Smooth muscle cell (in vitro differentiated cells): ENCODE measurements around the gene SCRG1. TPM values are rescaled to one million over a fixed set of nuclear protein-coding genes. Genes with fewer than 3 reads are reported as not detected.

Source experiments
- DNase-seq: peaks from one replicate; lab custom pipeline; 2025; ENCODE audit not compliant: unreplicated experiment; lab: John Stamatoyannopoulos, UW
- H2AFZ ChIP-seq: fragments of 200-600 bp; sonication (generic); 2 replicates; pipeline ENCODE4 v1.6.0; 2016; ENCODE audit warnings: antibody characterized with exemption, low read depth, mild to moderate bottlenecking
- H3F3A ChIP-seq: fragments of 200-600 bp; sonication (generic); 2 replicates; pipeline ENCODE4 v1.6.0; 2017; ENCODE audit warnings: antibody characterized with exemption, low read depth
- H3K27ac ChIP-seq: fragments of 200-600 bp; sonication (generic); 2 replicates; pipeline ENCODE4 v1.5.1; 2016; ENCODE audit warnings: low read depth, mild to moderate bottlenecking
- H3K27me3 ChIP-seq: fragments of 200-600 bp; sonication (generic); 2 replicates; pipeline ENCODE4 v1.6.1; 2016; ENCODE audit warnings: low read depth, mild to moderate bottlenecking
- H3K36me3 ChIP-seq: fragments of 200-600 bp; sonication (generic); 2 replicates; pipeline ENCODE4 v1.5.1; 2016; ENCODE audit warnings: low read depth
- H3K4me1 ChIP-seq: fragments of 200-600 bp; sonication (generic); 2 replicates; pipeline ENCODE4 v1.5.1; 2016; ENCODE audit warnings: low read depth
- H3K4me2 ChIP-seq: fragments of 200-600 bp; sonication (generic); 2 replicates; pipeline ENCODE4 v1.6.0; 2016; ENCODE audit warnings: mild to moderate bottlenecking
- H3K4me3 ChIP-seq: fragments of 200-600 bp; sonication (generic); 2 replicates; pipeline ENCODE4 v1.5.1; 2016; ENCODE audit warnings: mild to moderate bottlenecking
- H3K79me2 ChIP-seq: fragments of 200-600 bp; sonication (generic); 2 replicates; pipeline ENCODE4 v1.6.0; 2016; ENCODE audit warnings: low read depth, mild to moderate bottlenecking
- H3K9ac ChIP-seq: fragments of 200-600 bp; sonication (generic); 2 replicates; pipeline ENCODE4 v1.6.0; 2016; ENCODE audit warnings: low read depth
- H3K9me3 ChIP-seq: fragments of 200-600 bp; sonication (generic); replicated peaks from 2 replicates; pipeline ENCODE4 v1.5.1; 2016; ENCODE audit warnings: low read depth
- H4K20me1 ChIP-seq: fragments of 200-600 bp; sonication (generic); 2 replicates; pipeline ENCODE4 v1.6.0; 2016; ENCODE audit warnings: low read depth
- WGBS: methylation state at CpG from one replicate; pipeline ENCODE4 v1.1.7; 2016; ENCODE audit warnings: low lambda C conversion rate; 5-methylcytosine and 5-hydroxymethylcytosine counted together
- polyA plus RNA-seq: library from polyadenylated mRNA; unstranded; fragments of >200 nt; fragmentation: Nextera tagmentation; extraction: Ambion mirVana; gene quantifications from 2 replicates; pipeline ENCODE4 v1.2.1, GENCODE V29; 2016
- total RNA-seq: library from RNA; depleted of rRNA; stranded (reverse); fragments of >200 nt; gene quantifications from 2 replicates; pipeline ENCODE4 v1.2.3, GENCODE V29; 2014
- TF ChIP-seq, protein P1 (sequence below): fragments of 200-600 bp; sonication (generic); IDR thresholded peaks from 2 replicates; pipeline ENCODE4 v1.5.1; 2017; ENCODE audit warnings: borderline replicate concordance, mild to moderate bottlenecking, antibody characterized with exemption; ENCODE audit not compliant: insufficient read depth, poor library complexity, severe bottlenecking

Gene SCRG1
- total and polyA plus RNA-seq, 2 experiments from 2014 or later, result 3.1 to 18.5 TPM

DNA sequence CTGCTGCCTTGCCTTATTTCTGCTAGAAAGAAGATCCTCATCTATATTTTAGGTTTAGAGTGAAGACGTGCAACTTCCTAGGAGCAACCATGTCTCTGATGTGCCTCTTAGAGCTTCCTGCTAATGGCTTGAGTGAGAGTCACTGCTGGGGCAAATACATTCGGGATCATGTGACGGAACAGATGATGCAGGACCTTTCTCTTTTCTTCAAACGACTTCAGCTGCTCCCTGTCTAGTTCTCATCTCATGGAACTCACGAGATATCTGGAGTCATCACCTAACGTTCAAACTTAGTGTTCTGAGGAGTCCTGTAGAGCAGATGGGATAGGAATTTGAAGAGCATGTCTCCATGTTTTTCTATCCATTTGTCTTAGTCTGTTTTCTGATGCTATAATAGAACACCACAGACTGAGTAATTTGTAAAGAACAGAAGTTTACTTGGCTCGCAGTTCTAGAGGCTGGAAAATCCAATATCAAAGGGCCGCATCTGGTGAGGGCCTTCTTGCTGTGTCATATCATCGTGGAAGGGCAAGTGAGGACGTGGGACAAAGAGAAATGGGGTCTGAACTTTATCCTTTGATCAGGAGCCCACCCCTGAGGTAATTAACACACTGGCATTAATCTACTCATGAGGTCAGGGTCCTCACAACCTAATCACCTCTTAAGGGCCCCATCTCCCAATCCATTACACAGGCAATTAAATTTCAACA is 43.5 kb upstream of the SCRG1 start:
- Histone ChIP-seq H3K27me3 (no peaks in the 10 kb centered on the region), H3K9me3 (no peaks in the 10 kb centered on the region), H3K4me3 (no peak overlapping the region), H3K4me2 (no peak overlapping the region), H4K20me1 (no peaks in the 10 kb centered on the region), H3K79me2 (no peaks in the 10 kb centered on the region), H3K9ac (no peak overlapping the region), H2AFZ (no peak overlapping the region), H3K27ac (no peak overlapping the region), H3K36me3 (no peaks in the 10 kb centered on the region), H3F3A (no peaks in the 10 kb centered on the region), H3K4me1 (no peaks in the 10 kb centered on the region)
- TF ChIP-seq, protein P1, sequence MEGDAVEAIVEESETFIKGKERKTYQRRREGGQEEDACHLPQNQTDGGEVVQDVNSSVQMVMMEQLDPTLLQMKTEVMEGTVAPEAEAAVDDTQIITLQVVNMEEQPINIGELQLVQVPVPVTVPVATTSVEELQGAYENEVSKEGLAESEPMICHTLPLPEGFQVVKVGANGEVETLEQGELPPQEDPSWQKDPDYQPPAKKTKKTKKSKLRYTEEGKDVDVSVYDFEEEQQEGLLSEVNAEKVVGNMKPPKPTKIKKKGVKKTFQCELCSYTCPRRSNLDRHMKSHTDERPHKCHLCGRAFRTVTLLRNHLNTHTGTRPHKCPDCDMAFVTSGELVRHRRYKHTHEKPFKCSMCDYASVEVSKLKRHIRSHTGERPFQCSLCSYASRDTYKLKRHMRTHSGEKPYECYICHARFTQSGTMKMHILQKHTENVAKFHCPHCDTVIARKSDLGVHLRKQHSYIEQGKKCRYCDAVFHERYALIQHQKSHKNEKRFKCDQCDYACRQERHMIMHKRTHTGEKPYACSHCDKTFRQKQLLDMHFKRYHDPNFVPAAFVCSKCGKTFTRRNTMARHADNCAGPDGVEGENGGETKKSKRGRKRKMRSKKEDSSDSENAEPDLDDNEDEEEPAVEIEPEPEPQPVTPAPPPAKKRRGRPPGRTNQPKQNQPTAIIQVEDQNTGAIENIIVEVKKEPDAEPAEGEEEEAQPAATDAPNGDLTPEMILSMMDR, result no peak
- no peak for DNase-seq
- 86% methylated on average over 10 of the region's 10 CpGs for WGBS

DNA sequence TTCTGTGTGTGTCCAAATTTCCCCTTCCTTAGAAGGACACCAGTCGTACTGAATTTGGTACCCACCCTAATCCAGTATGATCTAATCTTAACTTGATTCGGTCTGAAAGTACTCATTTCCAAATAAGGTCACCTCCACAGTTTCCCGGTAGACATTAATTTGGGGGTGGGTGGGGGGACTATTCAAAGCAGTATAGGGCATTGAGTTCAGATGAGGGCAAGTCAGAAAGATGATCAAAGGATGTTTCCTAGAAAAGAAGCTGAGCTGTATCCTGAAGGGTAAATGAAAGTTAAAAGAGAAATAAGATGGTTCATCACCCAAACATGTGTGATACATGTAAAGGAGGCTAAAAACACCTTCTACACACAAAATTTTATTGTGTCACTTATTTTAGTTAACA is 42.0 kb upstream of the SCRG1 start:
- Histone ChIP-seq H3K4me1 (no peaks in the 10 kb centered on the region), H2AFZ (no peak overlapping the region), H3K9ac (no peak overlapping the region), H3F3A (no peaks in the 10 kb centered on the region), H4K20me1 (no peaks in the 10 kb centered on the region), H3K36me3 (no peaks in the 10 kb centered on the region), H3K4me2 (no peak overlapping the region), H3K79me2 (no peaks in the 10 kb centered on the region), H3K27ac (no peak overlapping the region), H3K9me3 (no peaks in the 10 kb centered on the region), H3K4me3 (no peak overlapping the region), H3K27me3 (no peaks in the 10 kb centered on the region)
- TF ChIP-seq, protein P1, result no peak
- WGBS, result 95% methylated on average over 3 of the region's 3 CpGs
- no peak for DNase-seq

DNA sequence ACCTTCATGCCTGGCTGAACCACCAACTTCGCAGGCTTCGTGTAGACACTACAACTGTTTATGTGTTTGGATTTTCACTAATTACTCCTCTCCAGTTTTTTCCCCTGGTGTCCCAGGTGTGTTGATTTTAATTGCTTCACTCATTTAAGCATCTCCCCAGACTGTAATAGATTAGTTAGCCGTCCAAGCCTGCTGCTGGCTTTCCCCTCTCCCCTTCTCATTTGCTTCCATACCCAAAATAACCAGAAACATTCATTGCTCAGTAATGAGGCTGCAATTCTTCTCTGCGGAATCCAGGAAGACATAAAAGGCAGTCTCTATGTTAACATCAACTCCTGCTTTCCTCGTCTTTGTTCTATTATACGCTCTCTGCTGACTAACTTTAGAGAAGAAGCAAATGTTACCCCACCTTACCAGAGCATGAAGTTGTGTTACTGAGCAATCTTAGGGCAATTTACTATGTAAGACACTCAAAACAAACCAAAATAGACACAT is 37.9 kb upstream of the SCRG1 start:
- Histone ChIP-seq H3K27ac (peak overlapping the region; percentile 23), H3K4me3 (no peak overlapping the region), H3K9me3 (no peaks in the 10 kb centered on the region), H4K20me1 (no peaks in the 10 kb centered on the region), H3K4me1 (no peaks in the 10 kb centered on the region), H3K79me2 (no peaks in the 10 kb centered on the region), H3K4me2 (no peak overlapping the region), H3K9ac (no peak overlapping the region), H2AFZ (no peak overlapping the region), H3F3A (no peaks in the 10 kb centered on the region), H3K27me3 (no peaks in the 10 kb centered on the region), H3K36me3 (no peaks in the 10 kb centered on the region)
- TF ChIP-seq, protein P1, result no peak
- DNase-seq, result no peak
- WGBS, result 78% methylated on average over 6 of the region's 6 CpGs

DNA sequence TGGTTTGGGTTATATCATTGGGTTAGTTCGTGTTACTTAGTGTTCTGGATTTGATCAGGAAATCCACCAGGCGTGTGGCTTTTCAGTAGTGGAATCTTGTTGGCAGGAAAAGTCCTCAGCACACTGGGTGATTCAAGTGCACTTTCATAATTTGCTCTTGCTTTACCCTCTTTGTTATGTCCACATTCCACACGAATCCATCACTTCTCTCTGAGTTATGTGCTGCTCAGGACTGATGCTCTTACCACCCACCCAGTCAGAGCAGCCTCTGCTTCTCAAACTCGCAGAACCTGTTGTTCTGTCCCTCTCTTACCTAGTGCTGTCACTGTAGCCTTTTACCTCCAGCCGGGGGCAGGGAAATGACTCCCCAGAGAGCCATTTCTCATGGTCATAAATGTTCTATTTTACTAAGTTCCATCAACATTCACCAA is 37.2 kb upstream of the SCRG1 start:
- Histone ChIP-seq H3F3A (no peaks in the 10 kb centered on the region), H3K4me3 (no peak overlapping the region), H3K4me2 (no peak overlapping the region), H3K36me3 (no peaks in the 10 kb centered on the region), H3K9me3 (no peaks in the 10 kb centered on the region), H2AFZ (no peak overlapping the region), H4K20me1 (no peaks in the 10 kb centered on the region), H3K27ac (peak overlapping the region; percentile 23), H3K27me3 (no peaks in the 10 kb centered on the region), H3K79me2 (no peaks in the 10 kb centered on the region), H3K4me1 (no peaks in the 10 kb centered on the region), H3K9ac (no peak overlapping the region)
- WGBS, result 39% methylated on average over 5 of the region's 5 CpGs
- no peak for DNase-seq
- TF ChIP-seq, protein P1, result no peak
